DND-41 (cell line): ENCODE measurements around the gene RHOD.

Experiments used
- EZH2 ChIP-seq: IDR thresholded peaks from 3 replicates; pipeline ENCODE4 v1.6.1; 2012; ENCODE audit warnings: borderline replicate concordance, low read depth, mild to moderate bottlenecking, moderate library complexity, low read length, inconsistent platforms; ENCODE audit not compliant: severe bottlenecking
- TF ChIP-seq, protein P1 (sequence below): IDR thresholded peaks from 2 replicates; pipeline ENCODE4 v1.5.1; 2012; ENCODE audit warnings: borderline replicate concordance, low read length, moderate library complexity, mild to moderate bottlenecking; ENCODE audit not compliant: poor library complexity, severe bottlenecking; ENCODE audit errors: extremely low read depth

DNA sequence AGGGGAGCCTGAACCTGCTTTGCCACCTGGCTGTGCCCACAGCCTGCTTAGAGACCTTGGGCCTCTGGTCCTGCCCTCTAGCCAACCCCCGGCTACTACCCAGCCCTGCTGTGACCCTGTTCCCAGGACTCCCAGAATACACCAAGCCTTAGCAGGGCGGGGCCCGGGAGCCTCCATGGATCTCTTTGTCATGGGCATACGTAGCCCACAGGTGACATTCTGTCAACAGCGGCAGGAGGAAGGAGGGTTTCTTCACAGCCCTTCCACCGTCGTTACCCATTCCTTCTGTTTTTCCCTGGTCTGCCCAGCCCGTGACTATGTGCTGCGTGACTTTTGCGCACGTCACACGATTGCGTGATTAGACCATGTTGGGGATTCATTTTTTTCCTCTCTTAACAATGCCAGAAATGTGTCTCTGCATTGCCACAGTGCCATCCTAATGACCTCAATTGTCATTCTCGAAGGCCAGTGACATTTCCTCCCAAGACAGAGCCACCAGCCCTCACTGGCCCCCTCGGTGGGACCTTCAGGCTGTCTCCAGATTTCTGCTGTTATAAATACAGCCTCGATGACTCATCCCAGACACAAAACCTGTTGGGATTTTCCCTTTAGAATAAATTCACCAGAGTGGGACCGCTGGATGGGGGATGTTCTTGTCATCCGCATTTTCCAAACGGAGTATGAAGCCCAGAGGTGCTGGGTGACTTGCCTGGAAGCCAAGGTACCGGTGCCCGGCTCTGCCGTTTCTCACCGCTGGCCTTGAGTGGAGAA, 24.7 kb upstream of the RHOD start:
- TF ChIP-seq, protein P1, sequence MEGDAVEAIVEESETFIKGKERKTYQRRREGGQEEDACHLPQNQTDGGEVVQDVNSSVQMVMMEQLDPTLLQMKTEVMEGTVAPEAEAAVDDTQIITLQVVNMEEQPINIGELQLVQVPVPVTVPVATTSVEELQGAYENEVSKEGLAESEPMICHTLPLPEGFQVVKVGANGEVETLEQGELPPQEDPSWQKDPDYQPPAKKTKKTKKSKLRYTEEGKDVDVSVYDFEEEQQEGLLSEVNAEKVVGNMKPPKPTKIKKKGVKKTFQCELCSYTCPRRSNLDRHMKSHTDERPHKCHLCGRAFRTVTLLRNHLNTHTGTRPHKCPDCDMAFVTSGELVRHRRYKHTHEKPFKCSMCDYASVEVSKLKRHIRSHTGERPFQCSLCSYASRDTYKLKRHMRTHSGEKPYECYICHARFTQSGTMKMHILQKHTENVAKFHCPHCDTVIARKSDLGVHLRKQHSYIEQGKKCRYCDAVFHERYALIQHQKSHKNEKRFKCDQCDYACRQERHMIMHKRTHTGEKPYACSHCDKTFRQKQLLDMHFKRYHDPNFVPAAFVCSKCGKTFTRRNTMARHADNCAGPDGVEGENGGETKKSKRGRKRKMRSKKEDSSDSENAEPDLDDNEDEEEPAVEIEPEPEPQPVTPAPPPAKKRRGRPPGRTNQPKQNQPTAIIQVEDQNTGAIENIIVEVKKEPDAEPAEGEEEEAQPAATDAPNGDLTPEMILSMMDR, result no peak
- TF ChIP-seq EZH2, result no peak
